Tibial nerve (tissue), 3 donors: ENCODE results near the gene PCBP3.

Experiments
- POLR2A ChIP-seq, 2 donors: fragments of 450-650 bp; IDR thresholded peaks; one replicate each; pipeline ENCODE4 v1.6.1; 2017; ENCODE audit warnings: antibody characterized with exemption in 2 of 2, mild to moderate bottlenecking in 2 of 2, moderate library complexity in 2 of 2
- TF ChIP-seq, protein P1 (sequence below), 5 experiments: fragments of 200-600 bp in 3 of 5; fragments of 450-650 bp in 2 of 5; sonication (generic) in 3 of 5; IDR thresholded peaks; one replicate each; pipeline ENCODE4 v1.5.1; 2016 to 2019; ENCODE audit warnings: antibody characterized with exemption in 5 of 5, mild to moderate bottlenecking in 3 of 5, moderate library complexity in 2 of 5

DNA sequence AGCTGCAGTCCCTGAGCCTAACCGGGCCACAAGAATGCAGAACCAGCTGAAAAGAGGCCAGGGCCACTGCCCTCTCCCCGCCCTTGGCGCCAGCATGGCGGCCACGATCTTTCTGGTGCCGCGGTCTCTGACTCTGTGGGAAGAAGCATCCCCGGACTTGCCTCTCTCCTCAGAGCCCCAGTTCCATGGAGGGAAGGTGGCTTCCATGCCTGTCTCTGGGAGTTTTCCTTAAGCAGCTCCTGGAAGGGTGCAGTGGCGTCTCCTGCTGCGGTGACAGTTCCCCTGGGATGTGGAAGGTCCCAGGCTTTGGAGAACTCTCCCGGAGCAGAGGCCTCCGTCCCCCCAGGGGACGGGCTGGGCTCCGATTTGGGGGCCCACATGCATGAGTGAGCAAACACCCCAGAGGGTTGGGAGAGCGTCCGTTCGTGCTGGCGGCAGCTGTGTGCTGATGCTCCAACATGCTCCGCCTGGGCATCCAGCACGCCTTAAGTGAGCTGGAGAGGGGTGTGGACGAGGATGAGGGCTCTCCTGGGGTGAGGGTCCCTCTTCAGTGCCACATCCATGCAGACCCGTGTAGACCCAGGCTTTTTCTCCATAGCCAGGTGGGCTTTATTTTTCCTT, 228.2 kb downstream of the PCBP3 start:
- no peak for TF ChIP-seq POLR2A (IDR thresholded peaks at IDR 0.05)
- TF ChIP-seq, protein P1, sequence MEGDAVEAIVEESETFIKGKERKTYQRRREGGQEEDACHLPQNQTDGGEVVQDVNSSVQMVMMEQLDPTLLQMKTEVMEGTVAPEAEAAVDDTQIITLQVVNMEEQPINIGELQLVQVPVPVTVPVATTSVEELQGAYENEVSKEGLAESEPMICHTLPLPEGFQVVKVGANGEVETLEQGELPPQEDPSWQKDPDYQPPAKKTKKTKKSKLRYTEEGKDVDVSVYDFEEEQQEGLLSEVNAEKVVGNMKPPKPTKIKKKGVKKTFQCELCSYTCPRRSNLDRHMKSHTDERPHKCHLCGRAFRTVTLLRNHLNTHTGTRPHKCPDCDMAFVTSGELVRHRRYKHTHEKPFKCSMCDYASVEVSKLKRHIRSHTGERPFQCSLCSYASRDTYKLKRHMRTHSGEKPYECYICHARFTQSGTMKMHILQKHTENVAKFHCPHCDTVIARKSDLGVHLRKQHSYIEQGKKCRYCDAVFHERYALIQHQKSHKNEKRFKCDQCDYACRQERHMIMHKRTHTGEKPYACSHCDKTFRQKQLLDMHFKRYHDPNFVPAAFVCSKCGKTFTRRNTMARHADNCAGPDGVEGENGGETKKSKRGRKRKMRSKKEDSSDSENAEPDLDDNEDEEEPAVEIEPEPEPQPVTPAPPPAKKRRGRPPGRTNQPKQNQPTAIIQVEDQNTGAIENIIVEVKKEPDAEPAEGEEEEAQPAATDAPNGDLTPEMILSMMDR (IDR thresholded peaks at IDR 0.05): no peak
